NAMALWA (cell line): Measurements from ENCODE around the gene NXNL2.

Experiments used
- DNase-seq: peaks from one replicate; pipeline ENCODE4 v3.0.0-alpha.2; 2015; ENCODE audit warnings: low spot score

Gene NXNL2

GRCh38 chr9:88578121-88579049, 43.4 kb downstream of the NXNL2 start:
- peak; percentile 59 for DNase-seq

GRCh38 chr9:88579050-88579715, 44.2 kb downstream of the NXNL2 start:
- no peak for DNase-seq

- DNase-seq = no peak
These were observed 46.0 kb downstream of the NXNL2 start for GRCh38 chr9:88580961-88581360.

DNA sequence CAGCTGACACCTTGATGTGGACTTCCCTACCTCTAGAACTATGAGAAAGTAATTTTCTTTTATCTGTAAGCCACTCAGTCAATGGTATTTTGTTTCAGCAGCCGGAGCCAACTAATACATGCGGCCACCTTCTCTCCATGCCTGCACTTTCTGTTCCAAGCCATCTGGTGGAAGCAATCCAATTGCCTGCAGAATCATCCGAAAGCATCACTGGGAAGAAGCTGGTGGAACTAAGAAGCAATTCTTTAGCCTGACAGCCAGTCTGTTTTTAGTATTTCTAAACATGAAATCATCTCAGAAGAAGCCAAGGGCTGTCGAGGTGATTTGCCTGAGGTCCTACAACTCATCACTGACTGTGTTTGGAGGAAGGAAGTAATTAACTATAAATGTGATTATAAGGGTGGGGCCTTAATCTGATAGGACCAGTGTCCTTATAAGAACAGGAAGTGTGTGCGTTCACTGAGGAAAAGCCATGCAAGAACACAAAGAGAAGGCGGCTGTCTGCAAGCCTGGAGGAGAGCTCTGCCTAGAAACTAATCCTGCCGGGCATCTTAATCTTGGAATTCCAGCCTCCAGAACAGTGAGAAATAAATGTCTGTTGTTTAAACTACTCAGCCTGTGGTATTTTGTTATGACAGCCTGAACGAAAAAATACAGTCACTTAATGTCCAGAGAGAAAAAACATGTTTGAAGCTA, 49.1 kb downstream of the NXNL2 start:
- no peak for DNase-seq

DNA sequence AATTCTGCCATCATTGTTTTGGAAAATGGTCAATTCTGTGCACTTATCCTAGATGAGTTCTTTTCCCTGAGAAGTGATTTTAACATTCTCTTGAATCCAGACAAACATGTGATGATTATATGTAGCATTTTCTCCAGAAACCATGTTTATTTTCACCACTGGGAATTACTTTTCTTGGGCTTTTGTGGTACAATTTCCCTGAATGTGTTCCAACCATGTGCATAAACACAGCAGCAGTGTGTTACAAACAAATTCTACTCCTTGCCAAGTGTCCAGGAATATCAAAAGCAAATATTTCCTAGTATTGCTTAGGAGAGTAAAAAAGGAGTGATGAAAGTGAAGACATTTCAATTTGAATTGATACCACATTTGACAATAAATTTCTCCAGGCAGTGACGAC, 50.4 kb downstream of the NXNL2 start:
- no peak for DNase-seq

DNA sequence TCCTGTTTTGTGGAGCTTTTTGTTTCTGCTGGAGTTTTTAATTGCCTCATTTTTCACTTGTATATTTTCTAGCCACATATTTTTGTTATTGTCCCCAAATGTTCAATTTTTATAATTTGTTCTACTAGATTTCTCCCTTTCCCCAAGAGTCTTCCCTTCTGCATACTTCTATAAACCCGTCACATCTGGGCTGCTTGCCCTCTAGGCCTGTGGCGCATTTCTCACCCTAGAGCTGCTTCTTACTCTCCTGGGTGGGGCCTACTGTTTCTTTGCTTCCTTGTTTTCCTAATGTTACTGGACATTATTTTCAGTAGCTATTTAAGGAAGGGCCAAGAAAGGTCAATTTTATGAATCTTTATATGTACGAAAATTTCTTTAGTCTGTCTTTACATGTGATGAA, 51.5 kb downstream of the NXNL2 start:
- DNase-seq = no peak

GRCh38 chr9:88587182-88587581, 52.2 kb downstream of the NXNL2 start:
- DNase-seq = no peak

DNA sequence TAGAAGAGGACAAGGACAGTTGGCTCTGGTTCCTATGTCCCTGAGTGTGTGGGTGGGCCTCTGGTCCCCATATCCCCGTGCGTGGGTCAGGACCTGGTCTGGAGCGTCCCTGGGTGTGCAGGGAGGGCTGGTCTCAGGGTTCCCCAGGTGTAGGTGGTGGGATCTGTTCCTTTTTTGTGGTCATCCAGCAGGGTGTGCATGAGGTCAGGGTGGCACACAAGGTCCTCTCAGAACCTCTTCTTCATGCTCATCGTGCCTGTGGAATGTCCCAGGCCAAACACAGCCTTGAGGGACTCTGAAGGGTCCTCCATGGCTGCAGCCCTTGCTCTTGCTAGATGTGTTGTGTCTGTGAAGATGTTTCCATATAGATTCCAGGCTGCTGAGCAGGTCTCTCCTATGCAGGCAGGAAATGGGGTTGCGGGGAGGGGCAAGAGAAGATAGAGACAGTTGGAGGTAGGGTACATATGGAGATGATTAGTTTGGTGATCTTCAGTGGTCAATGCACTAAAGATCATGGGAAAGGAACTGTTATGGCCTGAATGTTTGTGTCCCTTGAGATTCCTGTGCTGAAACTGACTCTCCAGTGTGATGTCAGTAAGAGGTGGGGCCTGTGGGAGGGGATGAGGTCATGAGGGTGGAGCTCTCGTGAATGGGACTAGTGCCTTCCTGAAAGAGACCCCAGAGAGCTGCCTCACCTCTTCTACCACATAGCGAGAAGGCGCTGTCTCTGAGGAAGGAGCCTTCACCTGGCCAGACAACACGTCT, 53.1 kb downstream of the NXNL2 start:
- no peak for DNase-seq

DNA sequence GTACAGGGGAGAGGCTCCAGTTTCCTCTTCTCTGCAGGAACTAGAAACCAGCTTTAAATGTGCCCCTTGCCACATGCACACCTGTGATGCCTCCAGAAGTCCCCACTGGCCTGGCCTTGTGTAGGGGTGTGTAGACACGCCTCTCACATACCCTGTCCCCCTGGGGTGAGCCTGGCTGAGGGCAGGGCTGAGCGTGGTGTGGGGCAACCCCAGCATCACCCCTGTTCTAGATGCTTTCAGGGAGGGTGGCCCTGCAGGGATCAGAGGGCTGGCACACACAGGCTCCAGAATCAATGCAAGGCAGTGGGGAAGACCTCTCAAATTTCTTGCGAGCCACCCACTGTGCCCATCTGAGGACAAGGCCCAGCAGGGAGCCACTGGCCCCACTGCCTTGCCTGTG, 54.7 kb downstream of the NXNL2 start:
- DNase-seq = no peak

DNA sequence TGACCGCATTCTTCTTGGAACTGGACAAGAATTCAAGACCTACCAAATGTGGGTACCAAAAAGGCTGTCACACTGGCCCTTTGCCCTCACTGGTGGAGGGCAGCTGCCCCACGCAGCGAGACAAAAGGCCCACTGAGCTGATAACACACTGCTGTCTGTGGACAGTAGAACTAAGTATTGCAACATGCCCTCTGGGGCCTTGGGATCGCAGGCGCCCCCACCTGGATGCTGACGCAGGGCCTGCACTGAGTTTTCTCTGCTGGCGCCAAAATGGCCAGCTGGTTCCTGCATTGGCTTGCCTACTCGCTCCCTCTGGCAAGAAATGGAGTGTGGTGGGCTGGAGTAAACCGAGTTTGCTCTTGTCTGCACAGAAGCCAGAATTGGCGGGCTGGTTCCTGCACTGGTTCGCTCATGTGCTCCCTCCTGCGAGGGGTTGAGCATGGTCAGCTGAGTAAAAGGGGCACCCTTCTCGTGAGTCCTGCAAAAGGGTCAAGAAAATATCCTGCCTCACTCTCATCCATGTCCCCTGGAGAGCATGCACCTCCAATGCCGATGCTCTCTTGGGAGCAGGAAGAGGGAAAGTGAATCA, 55.7 kb downstream of the NXNL2 start:
- DNase-seq = no peak

DNA sequence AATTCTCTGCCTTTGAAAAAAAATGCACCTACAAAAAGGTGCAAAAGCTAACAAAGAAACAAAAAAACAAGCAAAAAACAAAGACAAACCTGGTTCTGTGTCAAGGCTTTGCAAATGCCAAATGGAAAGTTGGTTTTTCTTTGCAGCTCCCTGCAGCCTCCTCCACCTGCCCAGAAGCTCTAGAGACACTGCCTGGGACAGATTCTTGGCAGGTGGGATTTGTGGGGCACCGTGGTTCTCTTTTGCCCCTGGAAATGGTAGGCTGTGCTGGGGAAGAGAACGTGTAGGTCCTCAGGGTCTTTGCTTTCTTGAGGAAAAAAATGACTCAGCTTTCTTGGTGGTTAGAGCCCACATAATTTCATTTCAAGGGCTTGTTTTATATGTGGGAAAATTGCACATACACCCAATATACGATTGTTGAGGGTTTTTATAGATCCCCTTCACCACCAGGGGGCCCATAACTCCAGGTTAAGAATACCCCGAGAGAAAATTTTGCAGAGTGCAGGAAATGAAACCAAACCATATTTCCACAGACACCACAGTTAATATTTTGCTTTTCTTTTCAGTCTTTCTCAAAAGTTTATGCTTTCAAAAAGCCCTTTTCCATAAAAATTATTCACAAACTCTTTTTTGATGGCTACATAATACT, 58.7 kb downstream of the NXNL2 start:
- peak; percentile 78 for DNase-seq
